GM18858 (cell line): ENCODE results near the gene NCK1.

Source experiments
- ATAC-seq: cut with Tn5 transposase; IDR thresholded peaks from one replicate; pipeline ENCODE4 v1.9.1; 2021; ENCODE audit not compliant: unreplicated experiment

Gene NCK1

DNA sequence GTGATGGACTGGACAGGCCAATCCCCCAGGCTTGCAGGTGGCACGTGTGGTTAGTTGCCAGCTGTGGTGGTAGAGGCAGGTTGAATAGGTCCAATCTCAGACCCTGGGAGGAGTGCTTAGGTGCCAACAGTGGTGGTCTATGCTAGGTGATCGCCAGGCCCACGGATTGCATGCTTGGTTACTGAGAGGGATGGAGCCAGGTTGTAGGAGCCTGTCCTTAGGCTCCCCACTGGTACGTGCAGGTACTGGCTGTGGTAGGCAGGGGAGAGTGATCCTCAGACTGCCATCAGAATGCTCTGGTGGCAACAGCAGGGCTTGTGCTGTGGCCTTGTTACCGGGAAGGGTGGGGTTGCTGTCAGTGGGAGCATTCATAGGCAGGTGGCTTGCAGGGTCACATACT, 44.7 kb downstream of the NCK1 start:
- no peak for ATAC-seq

DNA sequence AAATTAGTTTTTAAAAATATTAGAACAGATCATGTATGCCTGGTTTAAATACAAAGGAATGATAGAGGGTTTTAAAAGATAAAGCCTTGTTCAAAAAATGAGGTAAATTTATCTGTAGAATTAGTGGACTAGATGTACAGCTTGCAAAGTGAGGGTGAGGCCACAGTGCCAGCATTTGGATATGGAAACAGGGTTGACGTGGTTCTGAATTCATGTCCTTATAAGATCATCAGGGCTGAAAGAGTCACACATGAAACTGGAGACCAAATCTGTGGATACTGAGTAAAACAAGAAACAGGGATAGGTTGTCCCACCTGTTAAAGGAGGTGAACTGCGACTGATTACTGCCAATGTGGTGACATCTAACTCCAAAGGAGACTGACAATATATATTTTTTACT, 46.3 kb downstream of the NCK1 start:
- ATAC-seq: no peak

DNA sequence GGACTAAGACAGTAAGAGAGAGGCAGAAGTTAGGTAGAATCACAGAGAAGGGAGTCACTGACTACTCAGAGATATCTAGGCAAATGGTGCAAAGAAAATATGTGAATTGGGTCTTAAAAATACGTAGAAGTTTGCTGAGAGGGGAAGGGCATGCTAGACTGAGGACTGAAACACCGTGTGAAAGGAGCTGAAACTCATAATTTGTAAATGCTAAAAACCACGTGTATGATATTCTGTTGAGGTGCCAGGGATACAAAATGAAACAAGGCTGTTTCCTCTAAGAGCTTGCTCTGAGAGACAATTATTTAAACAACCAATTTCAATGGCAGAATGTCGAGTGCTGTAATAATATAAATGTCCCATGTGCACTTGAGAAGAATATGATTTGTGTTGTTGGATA, 47.2 kb downstream of the NCK1 start:
- ATAC-seq: peak; percentile 60

DNA sequence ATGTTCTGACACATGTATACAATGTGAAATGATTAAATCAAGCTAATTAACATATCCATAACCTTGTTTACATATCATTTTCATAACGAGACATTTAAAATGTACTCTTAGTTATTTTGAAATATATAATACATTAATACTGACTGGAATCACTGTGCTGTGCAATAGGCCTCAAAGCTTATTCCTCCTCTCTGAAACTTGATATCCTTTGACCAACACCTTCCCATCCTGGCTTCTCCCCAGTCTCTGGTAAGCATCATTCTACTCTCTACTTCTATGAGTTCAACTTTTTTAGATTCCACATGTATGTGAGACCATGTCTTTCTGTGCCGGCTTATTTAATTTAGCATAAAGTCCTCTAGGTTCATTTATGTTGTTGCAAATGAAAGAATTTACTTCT, 48.7 kb downstream of the NCK1 start:
- no peak for ATAC-seq

DNA sequence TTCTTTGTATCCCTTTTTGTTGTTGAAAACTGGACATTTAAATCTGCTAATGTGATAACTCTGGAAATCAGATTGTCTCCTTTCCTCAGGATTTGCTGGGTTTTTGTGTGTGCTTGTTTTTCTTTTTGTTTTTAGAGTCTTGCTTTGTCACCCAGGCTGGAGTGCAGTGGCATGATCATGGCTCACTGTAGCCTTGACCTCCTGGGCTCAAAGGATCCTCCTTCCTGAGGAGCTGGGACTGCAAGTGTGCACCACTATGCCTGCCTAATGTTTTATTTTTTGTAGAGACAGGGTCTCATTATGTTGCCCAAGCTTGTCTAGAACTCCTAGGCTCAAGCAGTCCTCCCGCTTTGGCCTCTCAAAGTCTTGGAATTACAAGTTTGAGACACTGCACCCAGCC, 51.2 kb downstream of the NCK1 start:
- ATAC-seq: no peak

DNA sequence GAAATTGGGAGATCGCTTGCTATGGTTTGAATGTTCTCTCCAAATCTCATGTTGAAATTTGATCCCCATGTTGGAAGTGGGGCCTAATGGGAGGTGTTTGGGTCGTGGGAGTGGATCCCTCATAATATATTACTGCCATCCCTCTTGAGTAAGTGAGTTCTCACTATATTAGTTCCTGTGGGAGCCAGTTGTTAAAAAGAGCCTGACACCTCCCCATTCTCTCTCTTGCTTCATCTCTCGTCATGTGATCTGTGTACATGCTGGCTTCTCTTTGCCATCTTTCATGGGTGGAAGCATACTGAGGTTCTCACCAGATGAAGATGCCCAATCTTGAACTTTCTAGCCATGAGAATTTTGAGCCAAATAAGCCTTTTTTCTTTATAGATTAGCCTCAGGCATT, 52.7 kb downstream of the NCK1 start:
- no peak for ATAC-seq

DNA sequence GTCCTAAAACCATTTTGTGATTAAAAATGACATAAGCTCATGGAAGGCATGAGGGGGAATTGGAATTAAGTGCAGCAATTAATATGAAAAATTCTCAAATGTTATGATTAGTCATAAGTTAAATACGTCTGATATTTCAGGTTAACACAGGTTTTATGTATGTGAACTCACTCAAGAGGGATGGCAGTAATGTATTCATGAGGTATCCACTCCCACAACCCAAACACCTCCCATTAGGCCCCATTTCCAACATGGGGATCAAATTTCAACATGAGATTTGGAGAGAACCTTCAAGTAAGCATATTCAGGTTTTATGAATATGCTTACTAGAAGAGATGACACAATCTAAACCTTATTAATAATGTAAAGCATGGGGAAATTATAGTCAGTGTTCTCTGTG, 54.2 kb downstream of the NCK1 start:
- ATAC-seq: no peak

DNA sequence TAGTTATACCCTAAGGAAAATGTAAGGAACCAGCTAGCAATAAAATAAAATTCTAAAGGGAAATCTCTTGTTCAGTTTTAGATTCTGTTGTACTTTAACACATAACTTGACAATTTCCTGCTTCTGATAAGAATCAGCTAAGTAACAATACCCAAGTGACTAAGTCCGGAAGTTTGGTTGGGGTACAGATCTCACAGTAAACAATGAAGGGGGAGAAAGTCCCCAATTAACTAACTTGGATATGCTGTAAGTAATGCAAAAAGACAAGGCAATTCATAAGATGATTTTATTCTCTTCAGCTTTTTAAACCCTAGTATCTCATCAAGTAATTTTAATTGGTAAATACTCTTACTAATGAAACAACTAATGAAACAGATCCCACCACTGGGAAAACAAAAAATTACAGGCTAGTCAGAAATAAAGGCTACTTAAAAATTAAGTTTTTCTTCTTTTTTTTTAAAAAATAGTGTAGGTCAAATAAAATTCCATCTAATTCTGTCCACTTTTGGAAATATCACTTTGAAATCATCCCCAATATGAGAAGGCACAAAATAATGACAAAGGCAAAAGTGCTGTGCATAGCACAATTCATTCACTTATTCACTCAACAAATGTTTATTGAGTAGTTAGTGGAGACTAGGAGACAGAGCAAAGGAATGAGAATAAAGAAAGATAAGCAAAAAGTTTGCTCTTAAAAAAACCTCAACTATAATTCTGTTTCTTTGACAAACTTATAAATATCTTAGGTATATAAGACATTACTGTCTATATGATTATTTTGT, 58.0 kb downstream of the NCK1 start:
- no peak for ATAC-seq

DNA sequence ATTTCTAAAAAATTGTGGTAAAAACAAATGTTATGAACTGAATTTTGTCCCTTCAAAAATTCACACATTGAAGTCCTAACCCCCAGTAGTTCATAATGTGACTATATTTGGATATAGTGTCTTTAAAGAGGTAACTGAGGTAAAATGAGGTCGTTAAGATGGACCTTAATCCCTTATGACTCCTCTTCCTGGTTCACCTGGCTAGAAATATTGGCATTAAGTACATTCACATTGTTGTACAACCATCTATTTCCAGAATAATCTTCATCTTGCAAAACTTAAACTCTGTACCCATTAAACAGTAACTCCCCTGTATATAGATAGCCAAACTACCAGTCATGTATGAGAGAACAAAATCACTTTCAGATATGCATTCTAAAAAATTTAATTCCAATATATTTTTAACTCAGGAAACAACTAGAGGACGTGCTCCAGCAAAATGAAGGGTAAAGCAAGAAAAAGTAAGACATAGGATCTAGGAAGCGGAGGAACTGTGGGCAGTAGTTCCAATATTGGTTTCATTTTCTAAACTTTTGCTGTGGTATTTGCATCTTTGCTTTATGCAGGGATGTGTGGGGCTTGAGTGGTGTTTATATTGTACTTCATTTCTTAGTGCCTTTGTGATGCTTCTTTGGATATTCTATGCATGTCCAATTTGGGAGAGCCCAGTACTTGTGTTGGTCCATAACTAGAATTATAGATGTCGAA, 59.0 kb downstream of the NCK1 start:
- no peak for ATAC-seq

DNA sequence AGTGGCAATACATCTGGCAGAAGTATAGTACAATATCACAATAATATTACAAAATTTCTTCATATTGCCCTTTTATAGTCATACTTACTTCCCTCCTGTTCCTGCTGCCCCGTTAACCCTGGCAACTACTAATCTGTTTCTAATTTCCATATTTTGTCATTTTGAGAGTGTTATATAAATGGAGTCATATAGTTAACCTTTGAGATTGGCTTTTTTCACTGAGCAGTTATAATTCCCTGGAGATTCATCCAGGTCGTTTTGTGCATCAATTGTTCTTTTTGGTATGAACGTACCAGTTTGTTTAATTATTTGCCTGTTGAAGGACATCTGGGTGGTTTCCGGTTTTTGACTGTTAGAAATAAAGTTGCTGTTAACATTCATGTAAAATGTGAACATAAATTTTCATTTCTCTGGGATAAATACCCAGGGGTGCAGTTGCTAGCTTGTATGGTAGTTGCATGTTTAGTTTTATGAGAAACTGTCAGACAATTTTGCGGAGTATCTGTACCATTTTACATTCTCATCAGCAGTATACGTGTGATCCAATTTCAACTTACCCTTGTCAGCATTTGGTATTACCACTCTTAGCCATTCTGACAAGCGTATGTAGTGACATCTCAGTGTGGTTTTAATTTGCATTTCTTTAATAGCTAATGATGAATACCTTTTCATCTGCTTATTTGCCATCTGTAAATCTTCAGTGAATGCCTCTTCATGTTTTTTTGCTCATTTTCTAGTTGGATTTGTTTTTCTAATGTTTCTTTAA, 63.6 kb downstream of the NCK1 start:
- ATAC-seq: no peak

DNA sequence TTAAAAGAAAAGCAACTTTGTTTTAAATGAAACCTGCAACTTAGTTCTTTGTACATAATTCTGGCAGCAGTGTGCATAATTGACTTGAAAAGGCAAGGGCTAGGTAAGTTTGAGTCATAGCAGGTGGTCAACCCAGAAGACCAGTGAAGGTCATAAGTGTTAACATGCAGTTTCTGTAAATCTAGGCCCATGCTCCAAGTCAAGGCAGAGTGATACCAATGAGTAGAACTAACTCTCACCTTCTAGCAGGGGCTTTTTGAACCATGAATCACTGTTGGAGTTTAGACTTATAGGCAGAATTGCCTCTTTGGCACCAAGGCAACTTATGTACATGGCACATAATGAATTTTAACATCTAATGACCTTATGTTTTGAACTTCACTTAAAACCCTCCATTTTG, 66.2 kb downstream of the NCK1 start:
- ATAC-seq: no peak

DNA sequence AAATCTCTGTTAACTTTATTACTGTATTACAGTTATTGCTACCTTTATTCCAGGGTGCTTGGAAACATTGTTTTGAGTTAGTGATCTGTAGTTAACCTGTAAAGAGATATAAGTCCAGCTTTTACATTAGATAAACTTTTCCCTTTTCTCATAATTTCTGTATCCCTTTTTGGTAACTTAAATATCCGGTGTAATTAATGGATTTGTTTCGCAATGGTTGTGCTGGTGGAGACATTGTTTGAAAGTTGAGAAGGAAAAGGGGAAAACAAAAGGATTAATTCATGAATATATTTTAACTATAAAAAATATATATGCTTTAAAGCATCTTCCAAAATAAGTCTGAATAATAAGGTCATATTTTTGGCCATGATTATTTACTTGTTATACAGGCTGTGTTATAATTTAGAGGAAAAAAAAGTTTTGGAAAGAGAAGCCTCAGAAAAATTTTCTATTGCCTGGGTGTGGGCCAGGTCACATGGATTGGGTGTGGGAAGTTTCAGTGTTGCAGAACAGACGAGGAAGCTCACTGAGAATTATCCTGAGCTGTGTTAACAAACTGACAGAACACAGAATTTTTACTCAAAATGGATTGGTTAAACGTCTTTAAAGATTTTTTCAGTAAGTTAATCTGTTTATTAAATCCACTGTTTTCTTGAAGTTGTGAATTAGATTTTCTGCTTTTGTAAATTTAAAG, 68.1 kb downstream of the NCK1 start:
- no peak for ATAC-seq

DNA sequence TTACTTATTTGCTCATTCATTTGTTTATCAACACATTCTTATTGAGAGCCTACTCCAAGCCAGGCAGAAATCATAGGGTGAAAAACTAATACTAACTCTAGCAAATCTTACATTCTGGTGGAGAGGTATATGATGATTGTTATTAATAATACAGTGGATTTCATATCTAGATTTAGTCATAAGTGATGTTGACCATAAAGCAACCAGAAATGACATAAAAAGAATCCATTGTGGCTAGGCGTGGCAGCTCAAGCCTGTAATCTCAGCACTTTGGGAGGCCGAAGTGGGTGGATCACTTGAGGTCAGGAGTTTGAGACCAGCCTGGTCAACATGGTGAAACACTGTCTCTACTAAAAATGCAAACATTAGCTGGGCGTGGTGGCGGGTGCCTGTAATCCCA, 69.6 kb downstream of the NCK1 start:
- no peak for ATAC-seq

DNA sequence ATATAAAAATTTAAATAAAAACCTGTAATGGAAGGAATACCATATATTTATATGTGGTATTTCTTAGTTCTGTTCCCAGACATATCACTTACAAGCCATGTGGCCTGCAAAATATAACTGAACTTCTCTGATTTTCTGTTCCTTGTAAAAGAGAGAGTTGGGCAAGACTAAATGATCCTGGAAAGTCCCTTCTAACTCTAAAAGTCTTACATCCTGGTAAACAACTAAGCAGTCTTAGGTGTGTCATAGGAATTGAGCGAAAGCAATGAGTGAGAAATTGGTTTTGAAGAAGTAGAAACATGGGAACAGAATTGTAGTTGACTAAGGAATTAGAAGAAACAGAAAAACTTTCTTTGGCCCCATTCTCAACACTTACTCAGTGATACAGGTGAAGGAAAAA, 70.5 kb downstream of the NCK1 start:
- ATAC-seq: peak; percentile 46

DNA sequence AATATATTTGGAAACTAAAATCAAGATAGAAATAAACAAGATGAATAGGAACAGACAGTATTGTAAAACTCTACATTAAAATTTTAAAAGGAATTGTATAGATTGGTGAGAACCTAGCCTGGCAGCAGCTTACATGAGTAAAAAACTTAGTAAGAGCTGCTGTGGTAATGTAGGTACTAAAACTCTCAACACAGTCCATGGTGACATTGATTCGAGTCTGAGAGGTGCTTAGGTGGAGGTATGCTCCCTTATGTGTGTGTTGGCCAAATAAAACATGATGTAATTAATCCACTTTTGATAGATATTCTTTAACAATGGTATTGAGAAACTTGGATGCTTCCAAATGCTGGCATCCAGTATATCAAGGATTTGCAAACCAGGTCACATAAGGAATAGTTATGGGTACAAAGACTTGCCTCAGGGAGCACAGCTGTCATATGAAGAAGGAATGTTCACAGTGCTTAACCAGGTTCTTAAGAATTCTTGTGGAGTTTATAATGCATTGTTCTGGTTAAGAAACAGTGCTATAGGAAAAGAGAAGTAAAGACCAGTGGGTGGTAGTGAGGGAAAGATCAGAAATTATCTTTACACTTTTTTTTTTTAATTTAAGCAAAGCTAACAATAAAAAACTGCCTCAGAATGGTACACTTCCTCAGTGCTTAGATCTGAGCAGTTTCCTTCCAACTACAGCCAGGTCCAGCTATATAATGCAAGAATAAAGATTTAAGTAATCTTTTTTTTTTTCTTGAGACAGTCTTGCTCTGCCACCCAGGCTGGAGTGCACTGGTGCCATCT, 71.2 kb downstream of the NCK1 start:
- peak; percentile 25 for ATAC-seq

DNA sequence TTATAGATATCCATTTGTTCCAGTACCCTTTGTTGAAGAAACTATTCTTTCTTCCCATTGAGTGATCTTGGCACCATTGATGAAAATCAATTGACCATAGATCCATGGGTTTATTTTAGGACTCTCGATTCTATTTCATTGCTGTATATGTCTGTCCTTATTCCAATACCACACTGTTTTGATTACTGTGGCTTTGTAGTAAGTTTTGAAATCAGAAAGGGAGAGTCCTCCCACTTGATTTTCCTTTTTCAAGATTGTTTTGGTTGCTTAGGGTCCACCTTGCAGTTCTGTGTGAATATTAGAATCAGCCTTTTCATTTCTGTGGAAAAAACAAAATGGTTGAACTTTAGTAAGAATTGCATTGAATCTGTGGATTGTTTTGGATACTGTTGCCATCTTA, 75.2 kb downstream of the NCK1 start:
- no peak for ATAC-seq

DNA sequence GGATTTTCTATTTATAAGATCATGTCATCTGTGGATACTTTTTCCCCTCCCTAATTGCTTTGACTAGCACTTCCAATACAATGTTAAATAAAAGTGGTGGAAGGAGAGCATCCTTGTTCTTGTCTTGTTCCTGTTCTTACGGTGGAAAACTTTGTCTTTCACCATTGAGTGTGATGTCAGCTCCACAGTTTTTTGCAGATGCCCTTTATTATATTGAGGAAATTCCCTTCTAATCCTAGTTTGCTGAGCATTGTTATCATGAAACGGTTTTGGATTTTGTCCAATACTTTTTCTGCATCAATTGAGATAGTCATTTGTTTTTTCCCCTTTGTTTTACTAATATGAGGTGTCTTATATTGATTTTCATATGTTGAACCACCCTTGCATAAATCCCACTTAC, 75.8 kb downstream of the NCK1 start:
- ATAC-seq: no peak

DNA sequence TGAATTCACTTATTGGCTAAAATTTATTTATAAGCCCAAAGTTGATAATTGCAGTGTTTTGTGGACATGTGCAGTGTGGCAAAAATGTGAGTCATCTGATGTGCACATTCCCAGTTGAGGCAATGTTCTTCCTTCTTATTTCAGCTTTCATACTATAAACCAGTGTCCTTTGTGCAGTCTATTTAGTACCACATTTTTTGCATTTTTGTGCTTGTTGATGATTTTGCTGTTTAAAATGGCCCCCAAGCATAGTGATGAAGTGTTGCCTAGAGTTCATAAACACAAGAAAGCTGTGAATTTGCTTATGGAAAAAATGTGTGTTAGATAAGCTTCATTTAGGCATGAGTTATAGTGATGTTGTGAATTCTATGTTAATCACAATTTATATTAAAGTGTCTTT, 76.3 kb downstream of the NCK1 start:
- no peak for ATAC-seq

DNA sequence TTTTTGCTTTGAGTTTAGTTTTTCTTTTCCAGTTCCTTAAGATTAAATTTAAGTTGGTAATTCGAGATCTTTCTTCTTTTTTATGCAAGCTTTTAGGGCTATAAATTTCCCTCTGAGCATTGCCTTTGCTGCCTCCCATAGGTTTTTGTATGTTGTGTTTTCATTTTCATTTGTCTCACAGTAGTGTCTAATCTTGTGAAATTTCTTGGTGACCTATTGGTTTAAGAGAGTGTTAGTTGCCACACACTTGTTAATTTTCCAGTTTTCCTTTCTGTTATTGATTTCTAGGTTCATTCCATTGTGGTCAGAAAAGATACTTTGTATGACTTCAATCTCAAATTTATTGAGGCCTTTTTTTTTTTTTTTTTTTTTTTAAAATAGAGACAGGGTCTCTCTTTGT, 77.5 kb downstream of the NCK1 start:
- no peak for ATAC-seq

DNA sequence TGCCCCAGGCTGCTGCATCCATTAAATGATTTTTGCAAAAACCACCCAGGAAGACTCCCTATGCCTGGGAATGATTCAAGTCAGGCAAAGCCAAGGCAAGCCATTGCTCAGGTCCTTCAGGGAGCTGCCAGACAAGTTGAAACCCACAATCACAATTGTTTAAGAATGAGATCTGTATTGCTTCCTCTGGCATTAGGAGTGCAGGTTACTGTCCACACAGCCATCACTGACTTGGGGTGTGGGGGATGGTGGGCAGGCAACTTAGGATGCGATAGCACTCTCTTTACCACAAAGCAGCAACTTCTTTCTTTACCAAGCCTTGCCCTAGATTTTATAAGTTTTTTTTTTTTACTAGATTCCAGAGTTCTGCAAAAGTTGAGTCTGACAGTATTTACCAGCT, 80.8 kb downstream of the NCK1 start:
- no peak for ATAC-seq

DNA sequence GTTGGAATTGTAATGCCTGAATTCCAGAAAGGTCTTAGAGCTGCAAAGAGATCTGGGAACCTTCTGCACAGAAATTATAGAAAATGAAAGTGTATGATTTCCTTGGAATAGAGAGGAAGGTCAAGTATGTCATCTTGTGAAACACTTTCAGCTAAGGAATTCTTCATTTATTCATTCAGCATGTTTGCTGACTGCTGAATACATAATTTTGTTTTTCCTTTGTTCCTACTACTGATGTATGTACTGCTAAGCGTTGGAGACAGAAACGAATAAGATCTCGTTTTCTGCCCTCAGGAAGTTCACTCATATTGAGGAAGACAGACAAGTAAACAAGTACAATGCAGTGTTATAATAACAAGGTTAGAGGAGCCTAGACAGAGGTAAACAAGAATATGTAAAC, 81.4 kb downstream of the NCK1 start:
- no peak for ATAC-seq
